NCI-H146 (cell line): Measurements from ENCODE around the gene COX11.

Experiments
- DNase-seq: peaks from one replicate; lab custom pipeline; 2025; lab: John Stamatoyannopoulos, UW

The COX11 gene

DNA sequence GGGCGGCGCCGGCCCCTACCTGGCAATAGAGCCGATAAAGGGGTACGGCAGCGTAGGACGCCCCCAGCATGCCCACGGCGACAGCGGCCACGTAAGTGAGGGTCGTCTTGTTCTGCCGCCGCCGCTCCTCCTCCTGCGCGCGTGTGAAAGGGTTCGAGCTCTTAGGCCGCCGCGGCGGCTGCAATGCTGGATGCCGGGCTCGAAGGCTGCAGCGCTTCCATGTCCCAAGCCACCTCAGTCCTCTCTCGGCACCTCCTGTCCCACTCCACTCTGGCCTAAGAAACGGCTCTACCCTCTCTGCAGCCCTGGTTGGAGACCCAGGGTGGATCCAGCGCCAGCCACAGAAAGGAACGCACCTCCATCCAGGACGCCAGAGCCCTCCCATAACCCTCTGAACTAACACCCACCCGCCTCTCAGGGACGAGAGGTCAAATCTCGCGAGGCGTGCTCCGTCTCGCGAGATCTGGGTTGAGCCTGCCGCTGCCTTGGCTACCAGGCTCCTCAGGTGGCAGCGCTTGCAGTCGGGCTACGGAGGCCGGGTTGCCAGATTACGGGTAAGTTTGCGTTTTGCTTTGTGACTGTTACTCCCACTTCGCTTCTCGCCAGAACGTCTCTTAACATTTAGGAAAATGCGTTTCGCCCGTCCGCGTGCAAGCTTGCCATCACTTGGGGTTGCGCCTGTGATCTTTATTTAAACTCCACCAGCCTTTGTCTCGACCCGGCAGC is at the start of gene COX11, which contains the start of gene STXBP4:
Gene COX11 (minus strand): TSS at position 393 of the 726 bp plus-strand sequence. CDS start 8 bp downstream, at position 385.
Gene STXBP4 (plus strand): TSS at position 504 of the 726 bp plus-strand sequence. CDS start 17,455 bp downstream, outside the sequence.
- peak; percentile 94 for DNase-seq

DNA sequence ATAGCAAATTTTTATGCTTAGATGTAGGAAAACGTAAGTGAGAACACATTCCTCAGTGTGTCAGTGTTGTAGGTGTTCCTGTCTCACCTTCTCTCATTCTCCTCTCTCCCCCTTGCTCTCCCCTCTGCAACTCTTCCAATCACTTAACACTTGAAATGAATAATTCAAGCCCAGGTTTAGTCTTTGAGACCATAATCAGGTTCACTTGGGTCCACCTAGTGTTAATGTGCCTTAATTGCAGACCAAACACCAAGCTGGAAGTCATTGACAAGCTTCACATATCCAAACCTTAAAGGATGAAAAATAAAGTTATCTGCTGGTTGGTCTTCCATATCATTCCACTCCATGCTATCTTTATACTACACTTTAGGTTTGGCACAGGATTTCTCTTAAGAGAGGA is 37.1 kb upstream of the COX11 start:
- DNase-seq = no peak

GRCh38 chr17:55004484-55004883 is 36.0 kb upstream of the COX11 start:
- DNase-seq = no peak

DNA sequence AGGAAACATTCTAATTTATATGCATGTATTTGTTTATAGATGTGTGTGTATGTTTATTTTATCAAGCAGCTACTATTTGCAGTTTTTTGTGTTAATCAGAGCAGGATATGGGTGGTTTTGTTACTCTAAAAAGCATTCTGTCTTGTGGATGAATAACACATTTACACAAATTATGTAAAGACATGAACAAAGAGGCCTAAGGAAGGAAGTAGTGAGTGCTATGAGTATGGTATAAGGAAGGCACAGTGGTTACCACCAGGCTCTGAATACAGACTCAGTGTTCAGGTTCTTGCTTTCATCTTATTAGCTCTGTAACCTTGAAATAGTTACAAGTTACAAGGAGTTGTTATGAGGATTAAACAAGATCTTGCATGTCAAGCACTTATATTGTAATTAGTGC is 34.0 kb upstream of the COX11 start:
- no peak for DNase-seq

DNA sequence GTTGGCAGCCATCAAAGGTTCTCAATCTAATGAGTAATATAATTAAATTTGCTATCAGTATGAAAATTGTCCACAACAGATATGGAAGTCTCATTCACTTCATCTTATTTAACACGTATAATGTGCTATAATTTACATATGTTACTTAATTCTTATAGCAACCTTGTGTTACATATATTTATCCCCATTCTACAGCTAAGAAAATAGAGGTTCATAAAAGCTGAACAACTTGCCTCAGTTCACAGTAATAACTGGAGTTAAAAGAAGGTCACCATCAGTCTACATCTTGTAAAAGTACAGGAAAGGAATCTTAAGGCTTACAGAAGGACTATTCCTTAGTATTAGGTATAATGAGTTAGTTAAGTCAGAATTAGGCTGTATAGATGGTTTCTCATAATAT is 28.0 kb upstream of the COX11 start:
- DNase-seq = no peak

DNA sequence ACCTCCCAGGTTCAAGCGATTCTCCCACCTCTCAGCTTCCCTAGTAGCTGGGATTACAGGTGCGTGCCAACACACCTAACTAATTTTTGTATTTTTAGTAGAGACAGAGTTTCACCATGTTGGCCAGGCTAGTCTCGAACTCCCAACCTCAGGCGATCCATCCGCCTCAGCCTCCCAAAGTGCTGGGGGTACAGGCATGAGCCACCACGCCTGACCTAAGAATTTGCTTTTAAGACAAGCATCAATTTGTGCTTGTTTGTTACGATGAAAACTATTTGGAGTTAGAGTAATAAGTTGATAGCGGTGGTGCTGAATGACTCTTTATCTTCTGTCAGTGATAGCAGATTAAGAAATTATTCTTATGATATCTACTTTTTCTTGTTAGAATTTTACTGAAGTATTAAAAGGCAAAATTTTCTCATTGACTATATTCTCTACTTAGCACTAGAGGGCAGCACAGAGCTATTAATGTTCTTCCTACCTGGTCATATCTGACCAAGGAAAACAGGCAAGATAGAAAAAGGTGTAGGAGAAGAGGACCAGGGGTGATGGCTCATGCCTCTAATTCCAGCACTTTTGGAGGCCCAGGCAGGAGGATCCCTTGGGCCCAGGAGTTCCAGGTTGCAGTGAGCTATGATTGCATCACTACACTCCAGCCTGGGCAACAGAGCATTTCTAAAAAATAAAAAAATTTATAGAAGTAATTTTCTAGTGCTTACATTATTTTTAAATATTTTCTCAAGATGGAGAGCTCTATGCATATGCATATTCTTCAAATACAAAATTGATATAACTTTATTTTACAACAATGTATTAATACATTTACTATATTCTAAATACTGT is 24.6 kb upstream of the COX11 start:
- DNase-seq = peak; percentile 57

DNA sequence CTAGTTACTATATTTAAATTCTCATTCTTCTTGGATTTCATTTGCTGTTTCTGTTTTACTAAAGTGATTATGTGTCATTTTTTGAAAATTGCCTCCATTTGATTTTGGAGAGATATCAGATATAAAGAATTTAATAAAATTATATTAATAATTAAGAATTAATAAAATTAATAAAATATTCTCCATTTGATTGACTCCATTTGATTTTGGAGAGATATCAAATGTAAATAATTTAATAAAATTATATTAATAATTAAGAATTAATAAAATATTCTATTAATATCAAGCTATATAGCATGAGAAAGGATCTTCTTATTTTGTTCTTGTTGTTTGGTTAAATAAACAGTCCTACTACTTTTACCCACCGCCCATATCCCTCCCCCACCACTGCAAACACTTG is 23.1 kb upstream of the COX11 start:
- no peak for DNase-seq

DNA sequence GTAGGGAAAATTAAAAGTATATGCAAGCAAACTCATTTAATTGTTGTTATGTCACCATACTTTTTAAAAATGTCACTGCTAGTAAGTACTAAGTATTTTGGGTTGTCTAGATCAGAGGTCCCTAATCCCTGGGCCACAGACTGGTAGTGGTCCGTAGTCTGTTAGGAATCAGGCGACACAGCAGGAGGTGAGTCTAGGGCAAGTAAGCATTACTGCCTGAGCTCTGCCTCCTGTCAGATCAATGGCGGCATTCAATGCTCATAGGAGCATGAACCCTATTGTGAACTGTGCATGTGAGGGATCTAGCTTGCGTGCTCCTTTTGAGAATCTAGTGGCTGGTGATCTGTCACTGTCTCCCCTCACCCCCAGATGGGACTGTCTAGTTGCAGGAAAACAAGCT is 21.7 kb upstream of the COX11 start:
- DNase-seq = no peak

DNA sequence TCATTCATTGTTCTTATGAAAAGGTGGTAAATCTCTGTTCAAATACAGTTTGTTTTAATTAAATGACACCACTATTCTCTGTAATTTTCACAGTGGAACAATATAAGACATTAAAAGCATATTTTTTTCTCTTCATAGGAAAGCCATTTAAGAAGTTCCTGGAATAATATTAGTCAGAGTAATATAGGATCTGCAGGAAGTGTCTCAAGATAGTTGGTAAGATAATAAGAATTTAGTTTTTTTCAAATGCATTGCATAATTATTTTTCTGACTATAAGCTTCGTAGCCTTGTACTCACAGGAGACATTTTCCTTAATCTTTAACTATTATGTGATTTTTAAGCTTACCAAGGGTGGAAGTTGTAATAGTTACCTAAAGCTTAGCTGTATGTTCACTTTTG is 17.0 kb upstream of the COX11 start:
- DNase-seq = no peak

- DNase-seq = no peak
Measured at GRCh38 chr17:54983260-54983659, 14.8 kb upstream of the COX11 start.

- DNase-seq = no peak
Measured at GRCh38 chr17:54982399-54982798, 13.9 kb upstream of the COX11 start.

DNA sequence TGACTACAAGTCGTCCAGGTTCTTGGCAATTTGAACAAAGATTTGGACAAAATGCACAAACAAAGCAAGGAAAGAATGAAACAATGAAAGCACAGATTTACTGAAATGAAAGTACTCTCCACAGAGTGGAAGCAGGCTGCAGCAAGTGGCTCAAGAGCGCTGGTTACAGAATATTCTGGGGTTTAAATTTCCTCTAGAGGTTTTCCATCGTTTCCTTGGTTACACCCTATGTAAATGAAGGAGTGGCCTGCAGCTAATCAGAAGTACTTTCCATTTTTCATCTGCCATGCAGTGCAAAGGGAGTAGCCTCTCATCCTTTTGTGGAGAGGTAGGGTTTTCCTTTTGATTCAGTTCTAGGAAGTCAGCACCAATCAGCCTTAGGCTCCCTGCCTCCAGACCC is 11.9 kb upstream of the COX11 start:
- DNase-seq = no peak

GRCh38 chr17:54979657-54980056 is 11.2 kb upstream of the COX11 start:
- no peak for DNase-seq

- DNase-seq = no peak
Measured at GRCh38 chr17:54977744-54978143, 9.3 kb upstream of the COX11 start.

GRCh38 chr17:54976316-54976715 is 7.9 kb upstream of the COX11 start:
- DNase-seq = no peak

DNA sequence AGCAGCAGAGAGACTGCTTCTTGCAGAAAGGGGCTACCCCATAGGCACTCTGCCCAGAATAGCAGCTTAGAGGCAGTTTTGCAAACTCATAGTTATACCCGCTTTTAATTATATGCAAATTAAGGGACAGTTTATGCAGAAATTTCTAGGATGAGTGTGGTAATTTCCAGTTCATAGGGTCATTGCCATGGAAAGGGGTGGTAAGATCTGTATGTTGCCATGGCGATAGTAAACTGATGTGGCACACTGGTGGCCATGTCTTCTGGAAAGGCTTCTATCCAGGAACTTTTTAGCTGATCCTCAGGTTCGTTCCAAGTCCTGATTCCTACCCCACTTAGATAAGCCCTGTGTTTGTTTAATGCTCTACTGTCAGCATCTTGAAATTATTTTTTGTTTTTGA is 6.3 kb upstream of the COX11 start:
- no peak for DNase-seq

DNA sequence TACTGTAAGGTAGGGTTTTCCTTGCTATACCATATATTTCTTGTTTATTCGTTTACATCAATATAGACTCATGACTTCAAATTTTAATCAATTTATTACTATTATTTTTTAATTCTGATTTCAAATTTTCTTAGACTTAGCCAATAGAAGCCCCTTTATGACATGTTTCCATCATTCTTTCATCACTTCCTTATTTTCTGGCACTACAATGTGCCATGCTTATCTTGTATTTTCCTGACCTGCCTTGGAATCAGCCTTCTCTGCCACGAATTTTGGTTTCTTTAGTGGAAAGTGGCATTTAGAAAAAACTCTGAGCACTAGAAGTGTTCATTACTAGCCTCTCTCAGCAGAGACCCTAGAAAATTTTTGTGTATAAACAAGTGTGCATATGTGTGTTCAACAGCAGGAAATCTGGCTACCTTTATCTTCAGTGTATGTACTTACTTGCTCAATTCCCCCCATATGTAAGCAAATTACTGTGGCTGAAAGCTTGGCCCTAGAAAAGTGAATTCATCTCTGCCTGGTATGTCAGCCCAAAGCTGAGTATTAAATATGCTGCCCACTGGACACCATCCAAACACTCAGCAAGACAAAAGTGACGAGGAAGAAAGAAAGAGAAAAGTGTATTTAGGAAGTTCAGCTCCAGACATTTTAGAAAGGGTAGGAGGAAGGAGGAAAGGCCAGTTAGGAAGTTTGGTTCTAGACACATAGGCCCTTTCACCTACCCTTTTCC is 4.1 kb upstream of the COX11 start:
- DNase-seq = no peak

DNA sequence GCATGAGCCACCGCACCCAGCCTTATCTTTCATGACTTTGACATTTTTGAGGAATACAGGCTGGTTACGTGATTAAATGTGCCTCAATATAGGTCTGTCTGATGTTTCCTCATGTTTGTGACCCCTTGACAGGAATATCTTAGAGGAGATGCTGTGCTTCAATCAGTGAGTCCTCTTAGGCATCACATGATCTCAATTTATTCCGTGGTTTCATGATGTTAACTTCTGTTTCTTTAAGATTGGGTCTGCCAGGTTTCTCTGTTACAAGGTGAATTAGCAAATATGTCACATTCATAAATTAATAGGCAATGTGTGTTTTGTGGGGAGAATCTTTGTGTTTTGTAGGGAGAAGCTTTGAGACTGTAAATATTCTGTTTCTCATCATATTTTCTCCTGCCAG is 3.4 kb upstream of the COX11 start:
- DNase-seq = no peak

DNA sequence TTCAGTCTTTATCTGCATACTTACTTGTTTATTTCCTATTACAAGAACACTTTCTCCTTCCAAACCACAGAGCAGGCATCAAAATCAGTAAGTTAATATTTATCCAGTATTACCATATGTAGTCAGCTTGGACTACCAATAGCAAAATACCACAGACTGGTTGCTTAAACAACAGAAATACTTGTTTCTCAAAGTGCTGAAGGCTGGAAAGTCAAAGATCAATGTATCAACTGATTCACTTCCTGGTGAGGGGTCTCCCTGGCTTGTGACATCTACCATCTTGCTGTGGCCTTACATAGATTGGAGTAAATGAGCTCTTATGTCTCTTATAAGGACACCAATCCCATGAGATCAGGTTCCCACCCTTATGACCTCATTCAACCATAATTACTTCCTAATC is 2.7 kb upstream of the COX11 start:
- no peak for DNase-seq

- no peak for DNase-seq
Measured at GRCh38 chr17:54969658-54970572, 1.5 kb upstream of the COX11 start.

GRCh38 chr17:54968988-54969332 is 506 bp upstream of the COX11 start:
- DNase-seq = peak; percentile 48
